ENCODE results near the gene HSD17B7. TPM values are rescaled to one million over a fixed set of nuclear protein-coding genes. Genes with fewer than 3 reads are reported as not detected.
A peak's percentile ranks its signal among the peaks of the same experiment; 100 is the strongest.

The HSD17B7 gene
- total and polyA plus RNA-seq, 4 donors, result 24.6 to 34.1 (median 28.8) TPM

DNA sequence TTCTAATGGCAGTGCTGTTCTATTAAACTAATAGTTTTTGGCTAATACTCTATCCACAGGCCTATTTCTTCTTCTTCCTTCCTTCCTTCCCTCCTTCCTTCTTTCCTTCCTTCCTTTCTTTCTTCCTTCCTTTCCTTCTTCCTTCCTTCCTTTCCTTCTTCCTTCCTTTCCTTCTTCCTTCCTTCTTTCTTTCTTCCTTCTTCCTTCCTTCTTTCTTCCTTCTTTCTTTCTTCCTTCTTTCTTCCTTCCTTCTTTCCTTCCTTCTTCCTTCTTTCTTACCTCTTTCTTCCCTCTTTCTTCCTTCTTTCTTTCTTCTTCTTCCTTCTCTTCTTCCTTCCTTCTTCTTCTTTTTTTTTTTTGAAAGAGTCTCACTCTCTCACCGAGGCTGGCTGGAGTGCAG lies 38.8 kb downstream of the HSD17B7 start:
- H3K27ac ChIP-seq (ENCODE audit: low read depth, low read length), result no peak overlapping the region
- no peak overlapping the region for H3K4me3 ChIP-seq (ENCODE audit: low read depth, low read length)
- no peak for DNase-seq (ENCODE audit: low read depth in 4 of 6, low spot score in 6 of 6)
- no peaks in the 10 kb centered on the region for H3K27me3 ChIP-seq (ENCODE audit: control insufficient read depth, insufficient read depth, low read length)
- H3K9me3 ChIP-seq (ENCODE audit: control insufficient read depth, insufficient read depth, low read length), result no peaks in the 10 kb centered on the region
- WGBS (ENCODE audit: insufficient coverage), result 100% methylated on average over 1 of the region's 1 CpG
- H3K36me3 ChIP-seq (ENCODE audit: control insufficient read depth, insufficient read depth, low read length), result no peaks in the 10 kb centered on the region
- H3K4me1 ChIP-seq (ENCODE audit: control insufficient read depth, insufficient read depth, low read length), result no peaks in the 10 kb centered on the region

- peak overlapping the region; percentile 43 for H3K27ac ChIP-seq (ENCODE audit: low read depth, low read length)
- no peaks in the 10 kb centered on the region for H3K9me3 ChIP-seq (ENCODE audit: control insufficient read depth, insufficient read depth, low read length)
- H3K4me1 ChIP-seq (ENCODE audit: control insufficient read depth, insufficient read depth, low read length), result no peaks in the 10 kb centered on the region
- no CpG with 5 or more reads among the region's 3 CpGs for WGBS (ENCODE audit: insufficient coverage)
- H3K36me3 ChIP-seq (ENCODE audit: control insufficient read depth, insufficient read depth, low read length), result no peaks in the 10 kb centered on the region
- peak in 1 of 6 donors; percentile 68 for DNase-seq (ENCODE audit: low read depth in 4 of 6, low spot score in 6 of 6)
- H3K27me3 ChIP-seq (ENCODE audit: control insufficient read depth, insufficient read depth, low read length), result no peaks in the 10 kb centered on the region
- no peak overlapping the region for H3K4me3 ChIP-seq (ENCODE audit: low read depth, low read length)
These were observed 42.0 kb downstream of the HSD17B7 start for GRCh38 chr1:162832470-162832869.

GRCh38 chr1:162835157-162835899 lies 44.8 kb downstream of the HSD17B7 start:
- H3K36me3 ChIP-seq (ENCODE audit: control insufficient read depth, insufficient read depth, low read length), result no peaks in the 10 kb centered on the region
- H3K4me1 ChIP-seq (ENCODE audit: control insufficient read depth, insufficient read depth, low read length), result no peaks in the 10 kb centered on the region
- H3K27ac ChIP-seq (ENCODE audit: low read depth, low read length), result no peak overlapping the region
- peaks cover 4% of the 10 kb centered on the region for H3K9me3 ChIP-seq (ENCODE audit: control insufficient read depth, insufficient read depth, low read length)
- no peaks in the 10 kb centered on the region for H3K27me3 ChIP-seq (ENCODE audit: control insufficient read depth, insufficient read depth, low read length)
- no peak overlapping the region for H3K4me3 ChIP-seq (ENCODE audit: low read depth, low read length)
- no peak for DNase-seq (ENCODE audit: low read depth in 4 of 6, low spot score in 6 of 6)
- 61% methylated on average over 2 of the region's 3 CpGs for WGBS (ENCODE audit: insufficient coverage)

DNA sequence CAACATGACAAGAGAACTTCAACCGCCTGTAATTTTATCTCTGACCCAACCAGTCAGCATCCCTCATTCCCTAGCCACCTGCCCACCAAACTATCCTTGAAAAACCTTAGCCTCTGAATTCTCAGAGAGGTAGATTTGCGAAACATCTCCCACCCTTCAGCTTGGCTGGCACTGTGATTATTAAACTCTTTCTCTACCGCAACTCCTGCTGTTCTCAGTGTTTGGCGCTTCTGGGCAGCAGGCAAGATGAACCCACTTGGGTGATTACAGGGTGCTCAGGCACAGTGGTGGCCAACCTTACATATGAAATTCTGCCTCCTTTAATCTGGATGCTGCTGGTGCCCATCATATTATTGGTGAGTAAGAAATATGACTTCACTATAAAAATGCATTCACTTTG lies 48.4 kb downstream of the HSD17B7 start:
- H3K4me1 ChIP-seq (ENCODE audit: control insufficient read depth, insufficient read depth, low read length), result no peaks in the 10 kb centered on the region
- no peak for DNase-seq (ENCODE audit: low read depth in 4 of 6, low spot score in 6 of 6)
- H3K9me3 ChIP-seq (ENCODE audit: control insufficient read depth, insufficient read depth, low read length), result peaks cover 4% of the 10 kb centered on the region
- 96% methylated on average over 4 of the region's 4 CpGs for WGBS (ENCODE audit: insufficient coverage)
- H3K27me3 ChIP-seq (ENCODE audit: control insufficient read depth, insufficient read depth, low read length), result no peaks in the 10 kb centered on the region
- no peaks in the 10 kb centered on the region for H3K36me3 ChIP-seq (ENCODE audit: control insufficient read depth, insufficient read depth, low read length)
- H3K27ac ChIP-seq (ENCODE audit: low read depth, low read length), result no peak overlapping the region
- no peak overlapping the region for H3K4me3 ChIP-seq (ENCODE audit: low read depth, low read length)

DNA sequence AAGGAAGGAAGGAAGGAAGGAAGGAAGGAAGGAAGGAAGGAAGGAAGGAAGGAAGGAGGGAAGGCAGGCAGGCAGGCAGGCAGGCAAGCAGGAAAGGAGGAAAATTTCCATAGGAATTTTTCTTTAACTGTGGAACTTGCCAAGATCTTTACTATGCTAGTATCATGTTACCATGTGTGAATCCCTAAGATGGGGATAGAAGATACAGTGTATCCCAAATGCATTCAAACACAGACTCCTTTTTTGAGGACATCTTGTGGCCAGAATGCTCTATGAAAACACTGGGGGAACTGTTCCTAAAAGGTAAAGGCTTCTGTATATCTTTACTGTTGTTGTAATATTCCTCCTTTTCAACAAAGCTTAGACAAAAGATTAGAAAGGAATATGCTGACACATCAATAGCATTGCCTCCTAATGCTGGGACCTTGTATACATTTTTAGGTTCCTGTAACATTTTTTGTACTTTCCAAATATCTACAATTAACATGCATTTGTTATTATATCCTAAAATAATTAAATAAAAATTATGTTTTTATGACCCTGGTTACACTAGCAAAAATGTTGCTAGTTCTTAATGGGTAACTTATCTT lies 49.8 kb downstream of the HSD17B7 start:
- H3K27ac ChIP-seq (ENCODE audit: low read depth, low read length), result no peak overlapping the region
- H3K4me3 ChIP-seq (ENCODE audit: low read depth, low read length), result no peak overlapping the region
- DNase-seq (ENCODE audit: low read depth in 4 of 6, low spot score in 6 of 6), result no peak
- no peaks in the 10 kb centered on the region for H3K27me3 ChIP-seq (ENCODE audit: control insufficient read depth, insufficient read depth, low read length)
- H3K36me3 ChIP-seq (ENCODE audit: control insufficient read depth, insufficient read depth, low read length), result no peaks in the 10 kb centered on the region
- peaks cover 4% of the 10 kb centered on the region for H3K9me3 ChIP-seq (ENCODE audit: control insufficient read depth, insufficient read depth, low read length)
- no peaks in the 10 kb centered on the region for H3K4me1 ChIP-seq (ENCODE audit: control insufficient read depth, insufficient read depth, low read length)

- no peaks in the 10 kb centered on the region for H3K27me3 ChIP-seq (ENCODE audit: control insufficient read depth, insufficient read depth, low read length)
- 18% methylated on average over 1 of the region's 1 CpG for WGBS (ENCODE audit: insufficient coverage)
- no peak for DNase-seq (ENCODE audit: low read depth in 4 of 6, low spot score in 6 of 6)
- no peaks in the 10 kb centered on the region for H3K9me3 ChIP-seq (ENCODE audit: control insufficient read depth, insufficient read depth, low read length)
- no peak overlapping the region for H3K27ac ChIP-seq (ENCODE audit: low read depth, low read length)
- no peaks in the 10 kb centered on the region for H3K4me1 ChIP-seq (ENCODE audit: control insufficient read depth, insufficient read depth, low read length)
- no peak overlapping the region for H3K4me3 ChIP-seq (ENCODE audit: low read depth, low read length)
- H3K36me3 ChIP-seq (ENCODE audit: control insufficient read depth, insufficient read depth, low read length), result no peaks in the 10 kb centered on the region
These were observed 53.7 kb downstream of the HSD17B7 start for GRCh38 chr1:162844153-162844552.

DNA sequence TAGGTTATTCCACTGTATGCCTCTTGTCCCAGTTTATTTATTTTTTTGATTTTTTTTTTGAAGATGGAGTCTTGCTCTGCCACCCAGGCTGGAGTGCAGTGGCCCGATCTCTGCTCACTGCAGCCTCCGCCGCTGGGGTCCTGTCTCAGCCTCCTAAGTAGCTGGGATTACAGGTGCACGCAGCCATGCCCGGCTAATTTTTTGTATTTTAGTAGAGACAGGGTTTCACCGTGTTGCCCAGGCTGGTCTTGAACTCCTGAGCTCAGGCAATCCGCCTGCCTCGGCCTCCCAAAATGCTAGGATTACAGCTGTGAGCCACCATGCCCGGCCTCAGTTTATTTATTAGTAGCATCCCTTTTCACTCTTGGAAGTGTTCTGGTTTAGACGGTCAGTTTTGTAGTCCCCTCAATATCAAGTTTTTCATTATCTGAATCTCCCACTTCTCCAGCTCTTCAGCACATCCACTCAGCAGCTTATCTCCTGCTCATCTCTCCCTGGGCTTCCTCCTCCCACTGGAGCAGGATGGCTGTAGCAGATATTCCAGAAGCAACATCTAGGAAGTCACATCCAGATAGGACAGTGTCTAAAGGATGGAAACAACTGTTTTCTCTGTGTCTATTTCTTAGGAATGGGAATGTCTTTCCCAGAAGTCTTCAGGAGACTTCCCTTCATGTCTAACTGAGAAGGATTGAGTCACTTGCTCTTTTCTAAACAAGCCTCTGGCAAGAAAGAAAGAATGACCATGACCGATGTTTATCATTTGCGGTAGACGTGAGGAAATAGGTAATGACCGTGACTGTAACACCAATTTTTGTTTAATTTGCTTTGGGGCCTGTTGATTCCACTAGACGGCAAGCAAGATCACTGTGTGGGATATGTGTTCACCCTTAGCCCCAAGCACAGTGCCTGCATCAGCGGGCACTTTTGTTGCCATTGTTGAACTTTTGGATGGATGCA lies 56.0 kb downstream of the HSD17B7 start:
- 86% methylated on average over 11 of the region's 16 CpGs for WGBS (ENCODE audit: insufficient coverage)
- no peak for DNase-seq (ENCODE audit: low read depth in 4 of 6, low spot score in 6 of 6)
- H3K36me3 ChIP-seq (ENCODE audit: control insufficient read depth, insufficient read depth, low read length), result no peaks in the 10 kb centered on the region
- no peak overlapping the region for H3K4me3 ChIP-seq (ENCODE audit: low read depth, low read length)
- no peaks in the 10 kb centered on the region for H3K27me3 ChIP-seq (ENCODE audit: control insufficient read depth, insufficient read depth, low read length)
- no peaks in the 10 kb centered on the region for H3K4me1 ChIP-seq (ENCODE audit: control insufficient read depth, insufficient read depth, low read length)
- no peaks in the 10 kb centered on the region for H3K9me3 ChIP-seq (ENCODE audit: control insufficient read depth, insufficient read depth, low read length)
- H3K27ac ChIP-seq (ENCODE audit: low read depth, low read length), result no peak overlapping the region

DNA sequence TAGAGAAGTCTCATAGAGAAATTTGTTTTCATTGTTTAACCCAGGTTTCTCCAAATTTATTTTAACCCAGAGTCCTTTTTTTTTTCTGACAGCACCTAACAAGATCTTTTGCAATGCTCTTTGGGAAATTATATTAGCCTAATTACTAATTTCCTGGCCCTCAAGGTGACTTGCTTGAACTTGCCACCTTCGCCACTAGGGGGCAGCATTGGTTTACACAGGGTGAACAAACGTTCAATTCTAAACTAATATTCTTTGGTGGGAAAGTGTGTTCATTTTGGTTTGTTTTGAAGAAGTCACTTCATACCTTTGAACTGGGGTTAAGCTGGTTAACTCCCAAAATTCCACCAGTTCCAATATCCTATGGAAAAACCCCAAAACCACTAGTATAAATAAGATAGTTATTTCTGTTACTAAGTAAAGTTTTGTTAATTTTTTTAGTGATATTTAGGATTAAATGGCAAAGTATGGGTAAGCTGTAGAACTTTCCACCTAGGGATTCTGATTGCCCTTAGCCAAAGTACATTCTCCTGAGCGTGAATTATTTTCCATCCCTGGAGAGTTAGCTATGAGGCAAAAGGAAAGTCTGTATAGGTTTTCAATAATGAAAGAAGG lies 57.4 kb downstream of the HSD17B7 start:
- Histone ChIP-seq H3K9me3 (ENCODE audit: control insufficient read depth, insufficient read depth, low read length) (no peaks in the 10 kb centered on the region), H3K4me1 (ENCODE audit: control insufficient read depth, insufficient read depth, low read length) (no peaks in the 10 kb centered on the region), H3K36me3 (ENCODE audit: control insufficient read depth, insufficient read depth, low read length) (no peaks in the 10 kb centered on the region), H3K27me3 (ENCODE audit: control insufficient read depth, insufficient read depth, low read length) (no peaks in the 10 kb centered on the region), H3K27ac (ENCODE audit: low read depth, low read length) (no peak overlapping the region), H3K4me3 (ENCODE audit: low read depth, low read length) (no peak overlapping the region)
- peak in 5 of 6 donors; percentile 47 to 93 (median 69) for DNase-seq (ENCODE audit: low read depth in 4 of 6, low spot score in 6 of 6)
- WGBS (ENCODE audit: insufficient coverage), result no CpG with 5 or more reads among the region's 3 CpGs

- Histone ChIP-seq H3K36me3 (ENCODE audit: control insufficient read depth, insufficient read depth, low read length) (no peaks in the 10 kb centered on the region), H3K27me3 (ENCODE audit: control insufficient read depth, insufficient read depth, low read length) (no peaks in the 10 kb centered on the region), H3K4me1 (ENCODE audit: control insufficient read depth, insufficient read depth, low read length) (no peaks in the 10 kb centered on the region), H3K9me3 (ENCODE audit: control insufficient read depth, insufficient read depth, low read length) (no peaks in the 10 kb centered on the region), H3K27ac (ENCODE audit: low read depth, low read length) (no peak overlapping the region), H3K4me3 (ENCODE audit: low read depth, low read length) (no peak overlapping the region)
- no peak for DNase-seq (ENCODE audit: low read depth in 4 of 6, low spot score in 6 of 6)
- WGBS (ENCODE audit: insufficient coverage), result 85% methylated on average over 2 of the region's 2 CpGs
These were observed 59.2 kb downstream of the HSD17B7 start for GRCh38 chr1:162849711-162850110.
